CD4-positive, alpha-beta T cell (primary cell): ENCODE results near the gene SUCLG2. TPM values are rescaled to one million over a fixed set of nuclear protein-coding genes. Genes with fewer than 3 reads are reported as not detected.
A peak's percentile ranks its signal among the peaks of the same experiment; 100 is the strongest.

Experiments
- ATAC-seq: fragments of 200-7000 bp; cut with Tn5 transposase; one replicate; pipeline ENCODE4 v1.10.0; 2022; ENCODE audit warnings: mild to moderate bottlenecking; ENCODE audit not compliant: poor library complexity
- CTCF ChIA-PET: fragments of 350-600 bp; sonication (Branson Sonifier 250); formaldehyde crosslinking; loops from one replicate; lab custom pipeline; 2021; ENCODE audit warnings: antibody characterized with exemption, inconsistent platforms; lab: Charles Lee
- POLR2A ChIA-PET: fragments of 350-600 bp; sonication (Branson Sonifier 250); formaldehyde crosslinking; loops from one replicate; lab custom pipeline; 2021; ENCODE audit warnings: antibody characterized with exemption, inconsistent platforms; lab: Charles Lee
- DNase-seq, 14 experiments: peaks; one replicate each; pipeline ENCODE4 v3.0.0-alpha.2; 2013 to 2020; ENCODE audit warnings: mixed read lengths in 2 of 14
- H3K27ac ChIP-seq, 2 donors: one replicate each; pipeline versions ENCODE4 v1.5.1 to v1.7.0; 2013; ENCODE audit warnings: low read length in 2 of 2, low read depth in 1 of 2, mild to moderate bottlenecking in 1 of 2
- H3K27me3 ChIP-seq, 2 experiments: 1 replicate in 1 of 2; 2 replicates in 1 of 2; pipeline versions ENCODE4 v1.6.1 to v1.7.0; 2013; ENCODE audit warnings: low read length in 2 of 2, control low read depth in 1 of 2, mild to moderate bottlenecking in 1 of 2, moderate library complexity in 1 of 2; ENCODE audit not compliant: insufficient read depth in 2 of 2, control insufficient read depth in 1 of 2
- H3K36me3 ChIP-seq: one replicate; pipeline ENCODE4 v1.6.1; 2013; ENCODE audit warnings: low read length, control low read depth; ENCODE audit not compliant: insufficient read depth
- H3K4me1 ChIP-seq: one replicate; pipeline ENCODE4 v1.6.1; 2013; ENCODE audit warnings: low read length, control low read depth; ENCODE audit not compliant: insufficient read depth
- H3K4me3 ChIP-seq: one replicate; pipeline ENCODE4 v1.5.1; 2013; ENCODE audit warnings: mild to moderate bottlenecking, low read length, moderate library complexity
- H3K9me3 ChIP-seq, 2 experiments: 1 replicate in 1 of 2; 2 replicates in 1 of 2; pipeline versions ENCODE4 v1.6.1 to v1.7.0; 2013; ENCODE audit warnings: low read length in 2 of 2, mild to moderate bottlenecking in 2 of 2, control low read depth in 1 of 2, moderate library complexity in 1 of 2; ENCODE audit not compliant: control insufficient read depth in 1 of 2, insufficient read depth in 1 of 2
- H3K27ac Mint-ChIP-seq: one replicate; pipeline ENCODE4 v1.8.0; 2020; ENCODE audit warnings: mixed read lengths
- H3K27me3 Mint-ChIP-seq: one replicate; pipeline ENCODE4 v1.8.0; 2021; ENCODE audit warnings: mixed read lengths
- H3K36me3 Mint-ChIP-seq: one replicate; pipeline ENCODE4 v1.8.0; 2021; ENCODE audit warnings: low read depth, mixed read lengths
- H3K4me1 Mint-ChIP-seq: one replicate; pipeline ENCODE4 v1.8.0; 2021; ENCODE audit warnings: low read depth, mixed read lengths
- H3K4me3 Mint-ChIP-seq: one replicate; pipeline ENCODE4 v1.8.0; 2020; ENCODE audit warnings: mild to moderate bottlenecking, mixed read lengths
- H3K9me3 Mint-ChIP-seq: one replicate; pipeline ENCODE4 v1.8.0; 2020; ENCODE audit warnings: mixed read lengths
- CTCF ChIP-seq: fragments of 200-600 bp; IDR thresholded peaks from one replicate; pipeline ENCODE4 v1.8.0; 2022; ENCODE audit warnings: antibody characterized with exemption, mild to moderate bottlenecking
- intact Hi-C, 2 experiments: fragments of 100-400 bp; cut with DNase I in 1 of 2; cut with micrococcal nuclease in 1 of 2; formaldehyde crosslinking; loops; one replicate each; pipeline versions ENCODE4 v1.15.1 to v1.9.0; 2023 to 2025; cut with DNase I, micrococcal nuclease
- total RNA-seq, 174 experiments: library from RNA in 2 of 174; stranded (reverse) in 2 of 174; gene quantifications; one replicate each; pipeline ENCODE4 v1.2.3 and lab custom pipeline; 2021 to 2026

Gene SUCLG2
- total RNA-seq, 2 experiments from 2014 or later, result 51.7 to 52.4 TPM

- no peak overlapping the region for H3K27ac Mint-ChIP-seq
- intact Hi-C loops, result no loop called here
- TF ChIP-seq CTCF, result no peak
- DNase-seq (no peak), ATAC-seq (no peak)
- Histone ChIP-seq H3K4me3 (no peak overlapping the region), H3K27me3 (no peaks in the 10 kb centered on the region), H3K36me3 (peaks cover 53% of the 10 kb centered on the region), H3K9me3 (no peaks in the 10 kb centered on the region), H3K4me1 (no peaks in the 10 kb centered on the region), H3K27ac (no peak overlapping the region)
- peaks cover 31% of the 10 kb centered on the region for H3K4me1 Mint-ChIP-seq
- H3K4me3 Mint-ChIP-seq, result no peak overlapping the region
- peaks cover 96% of the 10 kb centered on the region for H3K36me3 Mint-ChIP-seq
- CTCF ChIA-PET, result no interaction called here
- H3K9me3 Mint-ChIP-seq, result no peaks in the 10 kb centered on the region
- H3K27me3 Mint-ChIP-seq, result no peaks in the 10 kb centered on the region
- POLR2A ChIA-PET, result interaction anchor here (1.0 to 1.4 kb wide), 2 partner anchors 9 to 18 kb away, joined by 3 to 6 read pairs; no protein-coding TSS in a partner anchor
Measured at GRCh38 chr3:67620869-67621268, 33.5 kb downstream of the SUCLG2 start.

- Mint-ChIP-seq H3K36me3 (peaks cover 96% of the 10 kb centered on the region), H3K4me1 (peaks cover 32% of the 10 kb centered on the region), H3K27ac (no peak overlapping the region), H3K4me3 (no peak overlapping the region), H3K27me3 (no peaks in the 10 kb centered on the region), H3K9me3 (no peaks in the 10 kb centered on the region)
- no peak for TF ChIP-seq CTCF
- ChIA-PET CTCF (no interaction called here), POLR2A (no interaction called here)
- Histone ChIP-seq H3K4me1 (no peaks in the 10 kb centered on the region), H3K27ac (no peak overlapping the region), H3K9me3 (no peaks in the 10 kb centered on the region), H3K27me3 (no peaks in the 10 kb centered on the region), H3K4me3 (no peak overlapping the region), H3K36me3 (peaks cover 53% of the 10 kb centered on the region)
- ATAC-seq (no peak), DNase-seq (no peak)
- intact Hi-C loops, result no loop called here
Measured at GRCh38 chr3:67619991-67620390, 34.4 kb downstream of the SUCLG2 start.

- CTCF ChIA-PET, result no interaction called here
- Histone ChIP-seq H3K27ac (no peak overlapping the region), H3K9me3 (no peaks in the 10 kb centered on the region), H3K4me1 (no peaks in the 10 kb centered on the region), H3K4me3 (no peak overlapping the region), H3K27me3 (no peaks in the 10 kb centered on the region), H3K36me3 (peaks cover 54% of the 10 kb centered on the region)
- no peak for DNase-seq
- POLR2A ChIA-PET, result no interaction called here
- Mint-ChIP-seq H3K9me3 (no peaks in the 10 kb centered on the region), H3K27ac (peak overlapping the region; percentile 56), H3K4me3 (no peak overlapping the region), H3K27me3 (no peaks in the 10 kb centered on the region), H3K36me3 (peaks cover 96% of the 10 kb centered on the region), H3K4me1 (peaks cover 43% of the 10 kb centered on the region)
- no peak for ATAC-seq
- no peak for TF ChIP-seq CTCF
- intact Hi-C loops, result no loop called here
Measured at GRCh38 chr3:67617518-67617917, 36.9 kb downstream of the SUCLG2 start.
